Measurements from ENCODE around the gene FLT1.

The FLT1 gene

DNA sequence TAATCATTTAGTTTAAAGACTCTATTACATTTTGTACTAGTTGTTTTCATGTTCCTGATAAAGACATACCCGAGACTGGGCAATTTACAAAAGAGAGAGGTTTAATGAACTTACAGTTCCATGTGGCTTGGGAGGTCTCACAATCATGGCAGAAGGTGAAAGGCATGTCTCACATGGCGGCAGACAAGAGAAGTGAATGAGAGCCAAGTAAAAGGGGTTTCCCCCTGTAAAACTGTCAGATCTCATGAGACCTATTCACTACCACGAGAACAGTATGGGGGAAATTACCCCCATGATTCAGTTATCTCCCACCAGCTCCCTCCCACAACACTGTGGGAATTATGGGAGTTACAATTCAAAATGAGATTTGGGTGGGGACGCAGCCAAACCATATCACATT is 227.4 kb downstream of the FLT1 start:
- peak overlapping the region; percentile 97 for H3K27ac ChIP-seq
- H3K4me2 ChIP-seq = peak overlapping the region; percentile 42
- H3K4me1 ChIP-seq = peaks cover 48% of the 10 kb centered on the region
- H3K36me3 ChIP-seq = peaks cover 70% of the 10 kb centered on the region
- H3K9me3 ChIP-seq = peaks cover 51% of the 10 kb centered on the region
- H3K4me3 ChIP-seq = peak overlapping the region; percentile 39
- H4K20me1 ChIP-seq = no peaks in the 10 kb centered on the region
- H3K27me3 ChIP-seq = no peaks in the 10 kb centered on the region
- H3K9ac ChIP-seq = peak overlapping the region; percentile 40; the same call in 1 of the 2 replicates
- no peak for TF ChIP-seq Cebpa-rat (IDR thresholded peaks at IDR 0.05)

DNA sequence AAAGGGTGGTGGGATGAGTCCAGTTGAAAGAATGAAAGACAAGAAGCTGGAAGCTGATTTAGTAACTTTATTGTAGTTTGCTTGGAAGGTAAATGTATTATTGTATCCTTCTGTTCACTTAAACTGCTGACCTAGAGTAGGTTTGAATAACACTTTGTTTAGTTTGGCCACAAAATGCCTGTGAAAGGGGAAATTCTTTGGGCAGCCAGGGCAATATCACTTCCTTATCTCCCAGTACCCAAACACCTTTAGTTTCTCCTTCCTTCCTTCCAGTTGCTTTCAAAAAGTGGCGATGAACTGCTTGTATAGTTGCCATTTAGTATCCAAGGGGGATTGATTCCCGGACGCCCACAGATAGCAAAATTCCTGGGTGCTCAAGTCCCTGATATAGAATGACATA is 236.5 kb downstream of the FLT1 start:
- Histone ChIP-seq H3K4me2 (no peak overlapping the region), H3K27ac (peak overlapping the region; percentile 48; the same call in 1 of the 2 replicates), H4K20me1 (no peaks in the 10 kb centered on the region), H3K9ac (no peak overlapping the region), H3K36me3 (peaks cover 91% of the 10 kb centered on the region), H3K4me1 (no peaks in the 10 kb centered on the region), H3K4me3 (no peak overlapping the region), H3K27me3 (no peaks in the 10 kb centered on the region), H3K9me3 (peaks cover 84% of the 10 kb centered on the region)
- no peak for TF ChIP-seq Cebpa-rat (IDR thresholded peaks at IDR 0.05)

DNA sequence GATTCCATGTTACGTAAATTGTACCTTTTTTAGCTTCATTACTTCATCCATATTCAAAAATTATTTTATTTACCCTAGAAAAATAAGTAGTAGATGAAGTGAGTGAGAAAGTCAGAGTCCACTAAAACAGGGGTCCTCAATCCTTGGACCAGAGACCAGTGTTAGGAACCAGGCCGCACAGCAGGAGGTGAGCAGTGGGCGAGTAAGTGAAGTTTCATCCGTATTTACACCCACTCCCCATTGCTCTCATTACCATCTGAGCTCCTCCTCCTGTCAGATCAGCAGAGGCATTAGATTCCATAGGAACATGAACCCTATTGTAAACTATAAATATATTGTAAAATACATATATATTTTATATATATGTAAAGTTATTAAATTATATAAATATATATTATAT is 237.6 kb downstream of the FLT1 start:
- H3K9me3 ChIP-seq = peaks cover 76% of the 10 kb centered on the region
- no peak overlapping the region for H3K27ac ChIP-seq
- no peaks in the 10 kb centered on the region for H4K20me1 ChIP-seq
- H3K4me3 ChIP-seq = no peak overlapping the region; the same call in 1 of the 2 replicates
- TF ChIP-seq Cebpa-rat (IDR thresholded peaks at IDR 0.05) = no peak
- H3K36me3 ChIP-seq = peaks cover 86% of the 10 kb centered on the region
- H3K27me3 ChIP-seq = no peaks in the 10 kb centered on the region
- H3K9ac ChIP-seq = no peak overlapping the region
- no peaks in the 10 kb centered on the region for H3K4me1 ChIP-seq
- H3K4me2 ChIP-seq = no peak overlapping the region

DNA sequence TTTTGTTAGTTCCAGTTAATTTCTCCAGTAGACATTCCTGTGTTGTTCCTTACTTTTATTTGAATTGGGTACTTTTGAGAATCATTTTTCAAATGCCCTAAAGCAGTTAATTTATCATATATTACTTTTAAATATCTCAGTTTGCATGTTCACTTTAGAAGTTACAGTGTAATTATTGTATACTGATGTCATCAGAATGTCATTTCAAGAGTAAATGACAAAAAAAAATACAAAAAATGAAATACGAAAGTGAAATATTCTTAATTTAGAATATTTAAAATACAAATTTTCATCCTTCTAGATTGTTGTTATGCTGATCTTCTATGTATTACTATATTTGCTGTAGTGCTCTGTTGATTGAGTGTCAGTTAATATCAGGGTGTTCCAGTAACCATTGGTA is 242.4 kb downstream of the FLT1 start:
- no peaks in the 10 kb centered on the region for H3K27me3 ChIP-seq
- H3K4me3 ChIP-seq = no peak overlapping the region
- H3K4me2 ChIP-seq = no peak overlapping the region
- no peak overlapping the region for H3K27ac ChIP-seq
- H3K36me3 ChIP-seq = peaks cover 84% of the 10 kb centered on the region
- H3K9ac ChIP-seq = no peak overlapping the region
- peaks cover 79% of the 10 kb centered on the region for H3K9me3 ChIP-seq
- H4K20me1 ChIP-seq = no peaks in the 10 kb centered on the region
- no peak for TF ChIP-seq Cebpa-rat (IDR thresholded peaks at IDR 0.05)
- peaks cover 30% of the 10 kb centered on the region for H3K4me1 ChIP-seq

DNA sequence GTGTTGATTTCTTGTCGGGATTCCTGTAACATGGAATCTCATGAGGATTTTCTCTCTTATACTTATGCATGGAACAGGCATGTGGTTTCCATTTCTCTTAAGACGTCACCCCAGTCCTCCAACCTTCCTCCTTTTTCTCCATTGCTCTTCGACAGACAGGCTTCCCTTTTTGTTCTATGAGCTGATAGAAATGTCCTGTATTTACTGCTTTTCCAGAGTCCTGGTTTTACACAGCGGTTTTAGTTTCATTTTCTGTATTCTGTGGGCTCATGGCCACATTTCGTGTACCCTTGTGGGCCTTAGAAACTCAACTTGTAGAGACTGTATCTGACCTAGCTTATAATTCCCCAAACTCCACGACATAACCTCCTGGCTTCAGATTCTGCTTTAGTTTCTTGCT is 243.5 kb downstream of the FLT1 start:
- 0 out of 2 replicates have a peak overlapping the region, but pooled peaks have one; percentile 2 for H3K4me3 ChIP-seq
- no peaks in the 10 kb centered on the region for H3K27me3 ChIP-seq
- H3K9me3 ChIP-seq = peaks cover 80% of the 10 kb centered on the region
- no peaks in the 10 kb centered on the region for H4K20me1 ChIP-seq
- H3K36me3 ChIP-seq = peaks cover 84% of the 10 kb centered on the region
- peak overlapping the region; percentile 20; the same call in 1 of the 2 replicates for H3K9ac ChIP-seq
- H3K4me1 ChIP-seq = peaks cover 30% of the 10 kb centered on the region
- no peak for TF ChIP-seq Cebpa-rat (IDR thresholded peaks at IDR 0.05)
- H3K4me2 ChIP-seq = peak overlapping the region; percentile 59
- peak overlapping the region; percentile 52 for H3K27ac ChIP-seq

DNA sequence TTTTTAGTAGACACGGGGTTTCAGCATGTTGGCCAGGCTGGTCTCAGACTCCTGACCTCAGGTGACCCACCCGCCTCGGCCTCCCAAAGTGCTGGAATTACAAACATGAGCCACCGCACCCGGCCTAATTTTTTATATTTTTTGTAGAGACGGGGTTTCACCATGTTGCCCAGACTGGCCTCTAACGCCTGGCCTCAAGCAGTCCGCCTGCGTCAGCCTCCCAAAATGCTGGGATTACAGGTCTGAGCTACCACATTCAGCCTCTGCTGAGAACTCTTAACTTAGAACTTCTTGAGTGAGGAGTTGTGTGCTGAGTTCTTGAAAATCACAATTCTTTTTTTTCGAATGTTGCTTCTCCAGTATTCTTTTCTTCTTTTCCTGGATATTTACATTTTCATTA is 244.4 kb downstream of the FLT1 start:
- Histone ChIP-seq H3K9ac (no peak overlapping the region), H3K27me3 (no peaks in the 10 kb centered on the region), H3K27ac (peak overlapping the region; percentile 32), H3K9me3 (peaks cover 83% of the 10 kb centered on the region), H3K4me2 (no peak overlapping the region), H3K4me3 (0 out of 2 replicates have a peak overlapping the region, but pooled peaks have one; percentile 19), H4K20me1 (no peaks in the 10 kb centered on the region), H3K36me3 (peaks cover 86% of the 10 kb centered on the region), H3K4me1 (peaks cover 34% of the 10 kb centered on the region)
- TF ChIP-seq Cebpa-rat (IDR thresholded peaks at IDR 0.05) = no peak

Measured in BLaER1 (cell line).